Middle frontal gyrus (tissue), 1 donor: ENCODE measurements around the gene PP2D1.
"Not testable (repeated sequence)": the region's sequence is repeated elsewhere in the genome, so short reads cannot be mapped to it uniquely, and the experiment has no call there.

ENCODE experiments used
- DNase-seq: peaks from one replicate; pipeline ENCODE4 v3.0.0-alpha.2; 2015; ENCODE audit warnings: low spot score; ENCODE audit errors: extremely low spot score

The PP2D1 gene

GRCh38 chr3:20012164-20012563 is at the start of gene PP2D1:
PP2D1 (minus strand) TSS chr3:20012264; CDS start chr3:20012072, 192 bp downstream.
- DNase-seq, result no peak

DNA sequence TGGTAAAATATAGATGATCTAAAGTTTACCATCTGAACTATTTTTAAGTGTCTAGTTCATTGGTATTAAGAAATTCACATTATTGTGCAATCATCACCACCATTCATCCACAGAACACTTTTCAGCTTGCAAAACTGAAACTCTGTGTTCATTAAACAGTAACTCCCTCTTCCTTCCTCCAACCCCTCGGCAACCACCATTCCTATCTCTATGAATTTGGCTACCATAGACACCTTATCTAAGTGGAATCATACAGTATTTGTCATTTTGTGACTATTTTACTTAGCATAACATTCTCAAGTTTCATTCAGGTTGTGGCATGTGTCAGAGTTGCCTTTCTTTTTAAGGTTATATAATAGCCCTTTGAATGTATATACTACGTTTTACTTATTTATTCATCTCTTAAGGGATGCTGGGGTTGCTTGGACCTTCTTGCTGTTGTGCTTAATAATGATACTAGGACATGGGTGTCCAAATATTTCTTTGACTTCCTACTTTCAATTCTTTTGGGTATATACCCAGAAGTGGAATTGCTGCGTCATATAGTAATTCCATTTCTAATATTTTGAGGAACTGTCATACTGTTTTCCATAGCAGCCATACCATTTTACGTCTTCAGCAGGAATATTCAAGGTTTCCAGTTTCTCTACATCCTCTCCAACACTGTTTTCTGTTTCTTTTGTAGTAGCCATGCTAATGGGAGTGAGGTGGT is 49.1 kb upstream of the PP2D1 start:
- DNase-seq, result no peak

DNA sequence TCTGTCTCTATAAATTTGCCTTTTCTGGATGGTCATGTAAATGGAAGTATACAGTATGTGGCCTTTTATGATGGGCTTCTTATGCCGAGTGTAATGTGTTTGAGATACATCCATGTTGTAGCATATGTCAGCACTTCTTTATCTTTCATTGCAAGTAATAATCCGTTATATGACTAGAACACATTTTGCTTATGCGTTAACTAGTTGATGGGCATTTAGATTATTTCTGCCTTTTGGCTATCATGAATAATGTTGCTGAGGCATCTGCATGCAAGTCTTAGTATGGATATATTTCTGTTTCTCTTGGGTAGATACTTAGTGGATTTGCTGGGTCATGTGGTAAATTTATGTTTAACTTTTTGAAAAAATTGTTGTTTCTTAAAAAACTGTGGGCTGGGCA is 47.9 kb upstream of the PP2D1 start:
- DNase-seq, result no peak

GRCh38 chr3:20057612-20058180 is 45.6 kb upstream of the PP2D1 start:
- DNase-seq, result no peak

- no peak for DNase-seq
Observed at GRCh38 chr3:20056725-20057611, 44.9 kb upstream of the PP2D1 start.

- no peak for DNase-seq
Observed at GRCh38 chr3:20055842-20056241, 43.8 kb upstream of the PP2D1 start.

- no peak for DNase-seq
Observed at GRCh38 chr3:20055020-20055775, 43.1 kb upstream of the PP2D1 start.

DNA sequence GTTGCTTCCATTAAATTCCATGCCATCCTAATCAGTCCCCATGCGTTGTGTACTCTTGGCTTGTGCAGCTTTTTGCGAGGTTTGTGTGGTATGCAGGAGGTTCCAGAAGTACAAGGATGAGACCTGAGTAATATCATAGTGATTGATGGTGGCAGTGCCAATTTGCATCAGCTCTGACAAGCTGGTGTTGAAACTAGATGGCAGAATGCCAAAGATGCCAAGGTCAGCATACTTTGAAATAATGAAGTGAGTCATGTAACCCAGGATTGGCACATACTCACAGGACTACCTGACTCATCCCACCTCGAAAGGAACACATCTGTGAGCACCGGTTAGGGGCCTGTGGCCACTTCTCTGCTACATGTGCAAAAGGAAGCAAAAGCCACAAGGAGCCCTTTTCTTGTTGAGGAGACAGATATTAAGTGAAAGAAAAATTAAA is 42.5 kb upstream of the PP2D1 start:
- DNase-seq, result no peak

DNA sequence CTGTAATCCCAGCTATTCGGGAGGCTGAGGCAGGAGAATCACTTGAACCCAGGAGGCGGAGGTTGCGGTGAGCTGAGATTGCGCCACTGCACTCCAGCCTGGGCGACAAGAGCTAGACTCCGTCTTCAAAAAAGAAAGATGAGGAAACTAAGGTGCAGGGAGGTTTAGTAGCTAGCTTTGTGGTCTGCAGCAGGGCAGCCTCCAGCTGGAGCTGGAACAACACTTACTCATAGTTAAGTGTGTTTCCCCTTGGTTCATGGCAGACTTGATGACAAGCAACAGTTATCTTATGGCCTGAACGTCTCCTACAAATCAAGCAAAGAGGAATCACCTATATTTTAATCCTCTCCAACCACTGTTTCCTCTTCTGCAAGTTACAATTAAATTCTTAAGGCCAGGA is 40.8 kb upstream of the PP2D1 start:
- DNase-seq, result no peak

GRCh38 chr3:20051123-20051806 is 39.2 kb upstream of the PP2D1 start:
- no peak for DNase-seq

- DNase-seq, result no peak
Observed at GRCh38 chr3:20047976-20048883, 36.2 kb upstream of the PP2D1 start.

GRCh38 chr3:20047341-20047779 is 35.3 kb upstream of the PP2D1 start:
- DNase-seq, result no peak

- no peak for DNase-seq
Observed at GRCh38 chr3:20046556-20046955, 34.5 kb upstream of the PP2D1 start.

DNA sequence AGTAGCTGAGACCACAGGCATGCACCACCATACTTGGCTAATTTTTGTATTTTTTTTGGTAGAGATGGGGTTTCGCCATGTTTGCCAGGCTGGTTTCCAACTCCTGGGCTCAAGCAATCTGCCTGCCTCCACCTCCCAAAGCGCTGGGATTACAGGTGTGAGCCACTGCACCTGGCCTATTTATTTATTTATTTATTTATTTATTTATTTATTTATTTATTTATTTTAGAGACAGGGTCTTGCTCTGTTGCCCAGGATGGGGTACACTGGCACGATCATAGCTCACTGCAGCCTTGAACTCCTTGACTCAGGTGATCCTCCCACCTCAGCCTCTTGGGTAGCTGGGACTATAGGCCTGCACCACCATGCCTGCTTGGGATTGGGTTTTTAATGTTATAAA is 33.1 kb upstream of the PP2D1 start:
- not testable (repeated sequence) for DNase-seq

GRCh38 chr3:20043825-20044224 is 31.8 kb upstream of the PP2D1 start:
- DNase-seq, result no peak

DNA sequence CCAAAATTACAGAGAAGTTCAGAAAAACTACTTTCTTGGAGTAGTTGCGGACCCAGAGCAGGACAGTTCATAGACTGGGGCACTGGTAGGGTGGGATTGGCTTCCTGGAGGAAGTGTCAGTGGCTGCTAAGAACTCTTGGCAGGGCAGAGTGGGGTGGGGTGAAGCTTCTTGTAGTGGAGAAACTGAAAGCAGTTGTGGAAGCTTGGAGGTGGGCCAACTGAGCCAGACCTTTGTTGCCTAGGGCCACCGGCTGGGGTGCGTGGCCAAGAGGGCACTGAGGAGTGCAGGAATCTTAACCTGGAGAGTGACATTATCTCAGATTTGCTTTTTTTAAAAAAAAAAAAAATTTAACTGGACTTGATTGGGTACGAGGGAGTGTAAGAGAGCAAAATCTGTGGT is 31.3 kb upstream of the PP2D1 start:
- DNase-seq, result no peak

- DNase-seq, result no peak
Observed at GRCh38 chr3:20042331-20042730, 30.3 kb upstream of the PP2D1 start.

GRCh38 chr3:20041197-20041780 is 29.2 kb upstream of the PP2D1 start:
- DNase-seq, result peak; percentile 76

DNA sequence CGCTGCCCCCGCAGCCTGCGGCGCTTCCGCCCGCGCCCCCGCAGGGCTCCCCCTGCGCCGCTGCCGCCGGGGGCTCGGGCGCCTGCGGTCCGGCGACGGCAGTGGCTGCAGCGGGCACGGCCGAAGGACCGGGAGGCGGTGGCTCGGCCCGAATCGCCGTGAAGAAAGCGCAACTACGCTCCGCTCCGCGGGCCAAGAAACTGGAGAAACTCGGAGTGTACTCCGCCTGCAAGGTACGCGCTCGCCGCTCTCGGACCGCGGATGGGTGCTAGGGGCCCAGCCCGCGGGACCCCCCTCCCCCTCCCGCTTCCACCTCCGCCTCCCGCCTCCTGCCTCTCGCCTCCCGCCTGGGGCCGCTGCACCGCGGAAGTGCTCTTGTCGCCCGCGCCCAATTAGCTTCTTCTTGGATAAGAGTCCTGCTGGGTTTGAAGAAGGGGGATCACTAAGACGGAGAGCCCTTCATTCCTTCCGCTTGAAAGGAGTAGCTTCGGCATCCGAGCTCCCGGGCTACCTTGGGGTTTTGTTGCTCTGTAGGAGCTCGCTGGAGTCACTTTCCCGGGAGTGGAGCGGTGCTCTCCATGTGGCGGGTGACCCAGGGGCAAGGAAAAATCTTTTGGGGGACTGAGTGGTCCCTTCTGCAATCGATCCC is 28.6 kb upstream of the PP2D1 start:
- DNase-seq, result peak; percentile 60
